T-helper 17 cell (primary cell): ENCODE measurements around the gene ERN2. TPM values are rescaled to one million over a fixed set of nuclear protein-coding genes. Genes with fewer than 3 reads are reported as not detected.

Source experiments
- ATAC-seq: fragments of 150-1000 bp; cut with Tn5 transposase; 2 replicates; pipeline ENCODE4 v1.10.0; 2021; ENCODE audit warnings: mild to moderate bottlenecking, moderate library complexity
- DNase-seq, 3 donors: peaks; one replicate each; pipeline versions ENCODE4 v3.0.0 to v3.0.0-alpha.2; 2020 to 2021
- H3K9me3 ChIP-seq: one replicate; pipeline ENCODE4 v1.7.0; 2013; ENCODE audit warnings: low read length, mild to moderate bottlenecking; ENCODE audit not compliant: control insufficient read depth, poor library complexity, severe bottlenecking
- H3K27ac Mint-ChIP-seq: one replicate; pipeline ENCODE4 v1.8.0; 2022; ENCODE audit warnings: mild to moderate bottlenecking, moderate library complexity, mixed read lengths
- H3K27me3 Mint-ChIP-seq: one replicate; pipeline ENCODE4 v1.8.0; 2022; ENCODE audit warnings: mixed read lengths
- H3K36me3 Mint-ChIP-seq: one replicate; pipeline ENCODE4 v1.8.0; 2022; ENCODE audit warnings: low read depth, mixed read lengths
- H3K4me1 Mint-ChIP-seq: one replicate; pipeline ENCODE4 v1.8.0; 2022; ENCODE audit warnings: mild to moderate bottlenecking, mixed read lengths
- H3K4me3 Mint-ChIP-seq: one replicate; pipeline ENCODE4 v1.8.0; 2022; ENCODE audit warnings: mild to moderate bottlenecking, moderate library complexity, mixed read lengths
- total RNA-seq, 4 donors: library from RNA in 2 of 4; stranded (reverse) in 2 of 4; gene quantifications; one replicate each; pipeline ENCODE4 v1.2.3 and lab custom pipeline; 2022 to 2026

ERN2 gene
- total RNA-seq, 2 donors from 2014 or later, result not detected

DNA sequence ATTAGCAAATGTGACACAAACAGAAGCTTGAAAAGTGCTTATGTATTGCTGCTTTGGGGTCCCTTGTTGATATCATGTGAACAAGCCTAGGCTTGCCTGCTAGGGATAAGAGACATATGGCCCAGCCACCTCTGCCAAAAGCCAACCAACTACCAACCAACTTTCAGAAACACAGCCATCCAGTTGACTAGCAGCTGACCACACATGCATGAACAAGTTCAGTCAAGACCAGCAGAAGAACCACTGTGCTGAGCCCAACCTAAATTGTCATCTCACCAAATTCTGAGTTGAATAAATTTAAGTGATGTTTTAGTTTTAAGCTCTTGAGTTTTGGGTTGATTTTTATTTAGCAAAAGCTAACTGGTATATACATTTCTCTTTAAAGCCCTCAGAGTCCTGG, 3.5 kb downstream of the ERN2 start:
- Mint-ChIP-seq H3K4me1 (peaks cover 2% of the 10 kb centered on the region), H3K36me3 (peaks cover 4% of the 10 kb centered on the region), H3K4me3 (no peak overlapping the region), H3K27me3 (peaks cover 44% of the 10 kb centered on the region), H3K27ac (no peak overlapping the region)
- DNase-seq (no peak), ATAC-seq (no peak)
- no peaks in the 10 kb centered on the region for H3K9me3 ChIP-seq

DNA sequence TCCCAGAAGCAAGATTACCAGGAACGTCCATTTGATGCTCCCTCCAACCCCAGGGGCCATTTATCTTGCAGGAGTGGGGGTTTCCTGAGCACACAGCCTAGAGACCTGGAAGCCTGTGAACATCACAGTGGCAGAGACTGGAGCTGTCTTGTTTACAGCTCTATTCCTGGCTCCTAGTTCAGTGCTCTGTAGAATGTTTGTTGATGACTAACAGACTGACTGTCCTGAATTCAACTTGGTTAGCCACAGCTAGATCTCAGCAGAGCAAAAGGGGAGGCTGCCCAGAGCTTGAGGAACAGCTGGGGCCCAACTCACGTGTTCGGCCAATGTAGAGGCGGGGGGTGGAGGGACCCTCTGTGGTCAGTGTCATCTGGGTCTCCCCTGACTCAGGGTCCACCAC, 6.6 kb downstream of the ERN2 start:
- DNase-seq (no peak), ATAC-seq (no peak)
- no peaks in the 10 kb centered on the region for H3K9me3 ChIP-seq
- Mint-ChIP-seq H3K4me1 (no peaks in the 10 kb centered on the region), H3K36me3 (peaks cover 2% of the 10 kb centered on the region), H3K27ac (no peak overlapping the region), H3K4me3 (no peak overlapping the region), H3K27me3 (peaks cover 28% of the 10 kb centered on the region)

DNA sequence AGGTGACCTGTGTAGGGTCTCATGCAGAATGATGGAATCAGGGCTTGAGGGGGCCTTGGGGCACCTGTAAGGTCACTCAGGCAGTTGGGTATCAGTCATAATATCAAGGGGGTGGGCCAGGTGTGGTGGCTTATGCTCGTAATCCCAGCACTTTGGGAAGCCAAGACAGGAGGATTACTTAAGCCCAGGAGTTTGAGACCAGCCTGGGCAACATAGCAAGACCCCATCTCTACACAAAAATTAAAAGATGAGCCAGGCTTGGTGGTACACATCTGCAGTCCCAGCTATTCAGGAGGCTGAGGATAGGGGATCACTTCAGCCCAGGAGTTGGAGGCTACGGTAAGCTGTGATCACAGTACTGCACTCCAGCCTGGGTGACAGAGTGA, 7.5 kb downstream of the ERN2 start:
- Mint-ChIP-seq H3K27me3 (peaks cover 21% of the 10 kb centered on the region), H3K4me1 (no peaks in the 10 kb centered on the region), H3K27ac (no peak overlapping the region), H3K4me3 (no peak overlapping the region), H3K36me3 (peaks cover 2% of the 10 kb centered on the region)
- no peak for DNase-seq
- H3K9me3 ChIP-seq, result no peaks in the 10 kb centered on the region
- no peak for ATAC-seq

DNA sequence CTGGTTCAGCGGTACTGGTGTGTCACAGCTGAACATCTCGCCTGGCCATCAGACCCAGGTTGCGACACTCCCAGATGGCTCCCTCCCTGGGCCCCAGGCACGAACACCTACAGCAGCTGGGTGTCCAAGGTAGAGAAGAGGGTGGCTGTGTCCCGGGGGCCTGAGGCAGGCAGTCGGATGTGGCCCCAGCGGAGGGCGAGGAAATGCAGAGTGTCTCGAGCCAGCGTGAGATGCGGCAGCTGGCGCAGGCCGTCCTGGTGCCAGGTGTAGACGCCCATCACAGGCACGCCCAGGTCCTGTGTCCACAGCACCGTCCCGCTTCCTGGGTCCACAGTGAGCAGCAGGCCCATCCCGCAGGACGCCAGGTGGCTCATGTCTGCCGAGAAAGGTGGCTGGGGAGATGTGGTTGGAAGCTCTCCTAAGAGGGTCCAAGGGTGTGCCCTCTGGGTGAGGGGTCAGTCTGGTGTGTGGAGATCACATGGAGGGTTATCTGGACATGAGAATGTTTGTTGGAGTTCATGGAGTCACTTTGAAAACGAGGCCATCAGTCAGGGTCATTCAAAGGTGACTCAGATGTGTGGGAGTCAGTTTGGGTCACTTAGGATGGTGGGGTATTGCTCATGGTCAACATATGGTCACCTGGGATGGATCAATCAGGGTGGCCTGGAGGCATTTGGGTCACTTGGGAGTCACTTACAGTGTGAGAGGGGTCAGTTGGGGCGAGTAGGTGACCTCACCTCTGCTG, 8.1 kb downstream of the ERN2 start:
- Mint-ChIP-seq H3K4me3 (no peak overlapping the region), H3K4me1 (no peaks in the 10 kb centered on the region), H3K27ac (no peak overlapping the region), H3K36me3 (peaks cover 2% of the 10 kb centered on the region), H3K27me3 (peaks cover 21% of the 10 kb centered on the region)
- H3K9me3 ChIP-seq, result no peaks in the 10 kb centered on the region
- DNase-seq, result no peak
- no peak for ATAC-seq

DNA sequence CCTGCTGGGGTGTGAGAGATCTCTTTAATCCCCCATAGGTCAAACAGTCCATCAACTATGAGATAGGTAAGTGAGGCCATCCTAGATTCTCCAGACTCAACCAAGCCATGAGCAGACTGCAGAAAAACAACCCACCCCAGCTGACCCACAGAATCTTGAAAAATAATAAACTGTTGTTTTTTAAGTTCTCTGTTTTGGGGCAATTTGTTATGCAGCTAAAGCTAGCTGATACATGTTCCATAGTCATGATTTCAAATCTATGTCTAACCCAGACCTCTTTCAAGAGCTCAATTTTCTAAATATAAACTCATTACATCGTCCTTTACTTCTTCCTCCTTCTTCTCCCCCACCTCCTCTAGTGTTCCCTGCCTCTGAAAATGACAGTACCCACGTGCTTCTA, 10.1 kb downstream of the ERN2 start:
- Mint-ChIP-seq H3K27ac (no peak overlapping the region), H3K4me3 (no peak overlapping the region), H3K27me3 (peaks cover 21% of the 10 kb centered on the region), H3K36me3 (peaks cover 2% of the 10 kb centered on the region), H3K4me1 (peaks cover 2% of the 10 kb centered on the region)
- no peaks in the 10 kb centered on the region for H3K9me3 ChIP-seq
- ATAC-seq (no peak), DNase-seq (no peak)

DNA sequence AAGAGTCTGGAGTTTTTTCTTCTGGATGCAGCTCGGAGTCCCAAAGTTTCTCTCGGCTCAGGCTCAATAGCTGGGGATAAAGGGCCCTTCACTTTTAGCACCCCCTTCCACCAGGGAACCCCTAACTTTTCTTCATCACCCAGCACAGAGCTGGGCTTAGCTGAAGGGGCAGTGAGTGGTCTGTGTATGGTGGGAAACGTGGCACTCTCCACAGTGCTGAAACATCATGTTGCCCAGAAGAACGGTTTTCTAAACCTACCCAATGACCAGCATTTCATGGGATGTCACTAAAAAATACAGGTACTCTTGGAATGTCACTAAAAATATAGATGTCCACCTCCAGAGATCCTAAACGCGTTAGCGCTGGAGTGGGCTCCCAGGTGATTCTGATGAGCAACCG, 12.0 kb downstream of the ERN2 start:
- DNase-seq, result no peak
- Mint-ChIP-seq H3K27ac (no peak overlapping the region), H3K36me3 (peaks cover 2% of the 10 kb centered on the region), H3K27me3 (peaks cover 20% of the 10 kb centered on the region), H3K4me3 (no peak overlapping the region), H3K4me1 (peaks cover 2% of the 10 kb centered on the region)
- H3K9me3 ChIP-seq, result no peaks in the 10 kb centered on the region
- no peak for ATAC-seq

DNA sequence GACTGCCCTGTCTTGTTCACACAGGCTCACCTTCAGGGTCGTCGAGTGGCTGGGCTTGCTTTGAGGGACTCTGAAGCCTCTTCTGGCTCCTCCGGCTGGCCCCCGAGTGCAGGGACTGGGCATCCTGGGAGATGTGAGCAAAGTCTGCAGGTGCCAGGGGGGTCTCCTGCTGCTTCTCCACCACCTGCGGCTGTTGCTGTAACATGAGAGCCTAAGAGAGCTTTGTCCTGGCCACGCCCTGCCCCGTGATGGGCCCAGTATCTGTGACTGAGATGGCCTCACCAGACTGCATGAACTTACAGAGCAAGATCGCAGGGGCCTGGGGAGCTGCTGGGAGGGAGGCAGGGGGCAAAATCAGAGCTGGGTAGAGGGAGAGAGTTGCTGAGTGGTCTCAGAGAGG, 12.5 kb downstream of the ERN2 start:
- H3K9me3 ChIP-seq, result no peaks in the 10 kb centered on the region
- Mint-ChIP-seq H3K4me3 (no peak overlapping the region), H3K36me3 (peaks cover 2% of the 10 kb centered on the region), H3K27ac (no peak overlapping the region), H3K27me3 (peaks cover 14% of the 10 kb centered on the region), H3K4me1 (peaks cover 2% of the 10 kb centered on the region)
- DNase-seq, result no peak
- ATAC-seq, result no peak

DNA sequence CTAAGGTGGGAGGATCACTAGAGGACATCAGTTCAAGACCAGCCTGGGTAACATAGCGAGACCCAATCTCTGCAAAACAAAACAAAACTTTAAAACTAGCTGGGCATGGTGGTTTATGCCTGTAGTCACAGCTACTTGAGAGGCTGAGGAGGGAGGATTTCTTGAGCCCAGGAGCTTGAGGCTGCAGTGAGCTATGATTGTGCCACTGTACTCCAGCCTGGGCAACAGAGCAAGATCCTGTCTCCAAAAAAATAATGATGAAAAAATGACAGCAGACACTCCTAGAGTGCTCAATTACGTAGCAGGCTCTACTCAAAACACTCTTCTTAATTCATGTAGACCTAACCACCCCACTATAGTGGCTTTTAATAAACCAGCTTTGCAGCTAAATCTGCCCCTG, 12.9 kb downstream of the ERN2 start:
- H3K36me3 Mint-ChIP-seq, result peaks cover 2% of the 10 kb centered on the region
- peaks cover 2% of the 10 kb centered on the region for H3K4me1 Mint-ChIP-seq
- no peaks in the 10 kb centered on the region for H3K9me3 ChIP-seq
- DNase-seq (no peak), ATAC-seq (no peak)
- H3K27ac Mint-ChIP-seq, result no peak overlapping the region
- H3K4me3 Mint-ChIP-seq, result no peak overlapping the region
- peaks cover 13% of the 10 kb centered on the region for H3K27me3 Mint-ChIP-seq

DNA sequence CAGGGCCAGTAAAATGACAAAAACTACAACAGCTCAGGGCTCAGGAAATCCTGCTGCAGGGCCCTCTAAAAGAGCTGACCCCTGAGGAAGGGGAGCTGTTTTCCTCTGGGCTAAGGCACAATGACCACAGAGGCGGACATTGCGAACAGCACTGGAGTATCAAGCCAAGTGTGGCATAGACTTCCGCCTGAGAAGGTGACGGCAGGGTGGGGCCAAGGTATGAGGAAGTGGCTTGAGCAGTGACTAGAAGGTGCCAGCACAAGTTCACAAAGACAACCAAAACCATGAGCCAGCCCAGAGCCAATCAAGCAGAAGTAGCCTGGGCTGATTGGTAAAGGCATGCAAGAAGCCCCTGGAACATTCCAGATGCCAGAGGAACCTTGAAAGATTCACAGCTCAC, 13.9 kb downstream of the ERN2 start:
- H3K36me3 Mint-ChIP-seq, result peaks cover 2% of the 10 kb centered on the region
- H3K27me3 Mint-ChIP-seq, result peaks cover 13% of the 10 kb centered on the region
- ATAC-seq (no peak), DNase-seq (no peak)
- no peak overlapping the region for H3K27ac Mint-ChIP-seq
- H3K4me1 Mint-ChIP-seq, result peaks cover 8% of the 10 kb centered on the region
- H3K9me3 ChIP-seq, result no peaks in the 10 kb centered on the region
- no peak overlapping the region for H3K4me3 Mint-ChIP-seq

DNA sequence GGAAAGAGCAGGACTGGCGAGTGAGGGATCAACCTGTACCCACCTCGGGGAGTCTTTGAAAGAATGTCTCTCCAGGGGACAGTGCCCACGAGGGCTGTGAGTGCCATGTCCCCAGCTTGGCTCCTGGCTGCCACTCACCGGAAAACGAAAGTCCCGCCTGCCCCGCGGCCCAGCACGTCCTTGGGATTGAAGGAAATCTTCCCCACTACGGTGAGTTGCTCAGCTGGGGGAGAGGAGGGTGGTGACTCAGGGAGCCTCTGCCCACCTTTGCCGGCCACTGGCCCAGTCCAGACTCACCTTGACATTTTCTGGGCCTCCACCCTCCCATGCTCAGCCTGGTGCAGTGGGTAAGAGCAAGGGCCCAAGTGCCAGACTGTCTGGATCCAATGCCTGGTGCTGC, 17.3 kb downstream of the ERN2 start:
- Mint-ChIP-seq H3K4me1 (peaks cover 8% of the 10 kb centered on the region), H3K27me3 (peaks cover 9% of the 10 kb centered on the region), H3K36me3 (no peaks in the 10 kb centered on the region), H3K27ac (no peak overlapping the region), H3K4me3 (no peak overlapping the region)
- H3K9me3 ChIP-seq, result no peaks in the 10 kb centered on the region
- DNase-seq (no peak), ATAC-seq (no peak)

DNA sequence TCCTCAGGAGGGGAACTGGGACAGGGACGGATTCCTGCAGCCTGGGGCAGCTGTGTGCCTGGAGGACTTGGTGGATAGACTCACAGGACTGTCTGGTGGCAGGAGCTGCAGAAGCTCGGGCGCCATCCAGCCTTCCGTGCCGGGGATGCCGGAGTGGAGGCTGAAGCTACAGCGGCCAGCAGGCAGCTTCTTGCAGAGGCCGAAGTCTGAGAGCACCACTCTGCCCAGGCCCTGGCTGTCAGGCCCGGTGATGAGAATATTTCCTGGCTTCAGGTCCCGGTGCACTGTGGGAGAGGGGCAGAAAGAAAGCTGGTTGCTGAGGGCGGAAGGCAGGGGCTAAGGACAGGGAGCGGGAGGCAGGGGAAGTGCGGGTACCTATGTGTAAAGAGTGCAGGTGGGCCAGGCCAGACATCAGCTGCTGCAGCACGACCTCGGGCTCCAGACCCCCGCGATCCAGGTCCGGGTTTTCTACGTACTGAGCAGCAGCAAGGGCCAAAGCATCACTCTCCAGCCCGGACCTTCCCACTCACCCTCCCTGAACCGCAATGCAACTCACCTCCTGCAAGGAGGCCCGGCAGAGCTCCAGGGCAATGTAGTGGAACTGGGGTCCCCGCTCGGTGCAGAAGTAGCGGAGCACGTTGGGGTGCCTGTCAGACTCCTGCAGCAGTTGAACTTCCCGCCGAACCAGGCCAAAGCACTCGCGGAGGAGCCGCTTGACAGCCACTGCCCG, 18.2 kb downstream of the ERN2 start:
- ATAC-seq, result no peak
- no peak for DNase-seq
- peaks cover 8% of the 10 kb centered on the region for H3K4me1 Mint-ChIP-seq
- no peaks in the 10 kb centered on the region for H3K9me3 ChIP-seq
- H3K27me3 Mint-ChIP-seq, result peaks cover 9% of the 10 kb centered on the region
- H3K4me3 Mint-ChIP-seq, result peak overlapping the region; percentile 71
- H3K36me3 Mint-ChIP-seq, result no peaks in the 10 kb centered on the region
- no peak overlapping the region for H3K27ac Mint-ChIP-seq

DNA sequence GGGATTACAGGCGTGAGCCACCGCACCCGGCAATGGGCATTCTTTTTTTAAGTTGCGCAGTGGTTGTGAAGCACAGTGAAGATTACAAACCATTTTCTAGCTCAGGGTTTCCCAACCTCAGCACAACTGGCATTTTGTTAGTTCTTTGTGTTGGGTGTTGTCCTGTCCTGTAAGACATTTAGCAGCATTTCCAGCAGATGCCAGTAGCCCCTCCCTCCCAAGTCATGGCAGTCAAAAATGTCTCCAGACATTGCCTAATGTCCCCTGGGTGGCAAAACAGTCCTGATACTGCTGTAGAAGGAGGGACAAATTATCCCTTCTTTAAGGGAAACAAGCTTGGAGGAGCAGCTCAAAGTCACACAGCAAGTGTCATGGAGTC, 18.8 kb downstream of the ERN2 start:
- DNase-seq (no peak), ATAC-seq (no peak)
- H3K27me3 Mint-ChIP-seq, result peaks cover 9% of the 10 kb centered on the region
- H3K27ac Mint-ChIP-seq, result no peak overlapping the region
- peaks cover 8% of the 10 kb centered on the region for H3K4me1 Mint-ChIP-seq
- peaks cover 2% of the 10 kb centered on the region for H3K36me3 Mint-ChIP-seq
- no peaks in the 10 kb centered on the region for H3K9me3 ChIP-seq
- no peak overlapping the region for H3K4me3 Mint-ChIP-seq

DNA sequence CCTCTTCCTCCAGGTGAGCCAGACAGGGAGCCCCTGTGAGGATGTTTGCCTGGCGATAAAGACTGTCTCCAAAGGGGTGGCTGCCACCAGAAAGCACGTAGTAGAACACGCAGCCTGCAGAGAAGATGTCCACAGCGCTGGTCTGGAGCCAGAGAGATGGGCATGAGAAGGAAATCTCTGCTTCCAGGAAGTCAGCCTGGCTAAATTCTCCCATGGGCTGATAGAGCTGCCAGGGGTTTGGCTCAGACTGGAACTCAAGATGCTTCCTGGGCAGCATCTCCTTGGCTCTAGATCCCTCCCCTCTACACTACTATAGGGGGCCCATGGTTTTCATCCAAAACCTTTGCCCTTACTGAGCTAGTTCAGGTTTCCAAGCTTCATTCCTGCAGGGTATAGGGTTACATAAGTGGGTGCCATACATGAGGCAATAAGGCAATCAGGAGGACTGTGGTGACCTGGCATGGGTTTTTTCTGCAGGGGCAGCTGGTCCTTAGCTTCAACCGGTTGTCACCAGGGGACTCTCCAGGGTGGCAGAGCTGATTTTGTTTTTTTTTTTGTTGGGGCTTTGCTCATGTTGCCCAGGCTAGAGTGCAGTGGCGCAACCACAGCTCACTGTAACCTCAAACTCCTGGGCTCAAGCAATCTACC, 20.7 kb downstream of the ERN2 start:
- DNase-seq (no peak), ATAC-seq (no peak)
- Mint-ChIP-seq H3K27me3 (peaks cover 9% of the 10 kb centered on the region), H3K36me3 (peaks cover 12% of the 10 kb centered on the region), H3K4me1 (peaks cover 6% of the 10 kb centered on the region), H3K4me3 (no peak overlapping the region), H3K27ac (no peak overlapping the region)
- no peaks in the 10 kb centered on the region for H3K9me3 ChIP-seq
